H9 (cell line): ENCODE results near the gene ADAM8. TPM values are rescaled to one million over a fixed set of nuclear protein-coding genes. Genes with fewer than 3 reads are reported as not detected.

Source experiments
- DNase-seq: peaks from one replicate; pipeline ENCODE4 v3.0.0-alpha.2; 2017
- H2AFZ ChIP-seq: one replicate; pipeline ENCODE4 v1.6.1; 2013; ENCODE audit warnings: mild to moderate bottlenecking, low read length, control low read depth, moderate library complexity
- H2AK5ac ChIP-seq: 2 replicates; pipeline ENCODE4 v1.6.1; 2013; ENCODE audit warnings: low read length, control low read depth, mixed read lengths; ENCODE audit not compliant: insufficient read length
- H2BK120ac ChIP-seq: one replicate; pipeline ENCODE4 v1.6.1; 2013; ENCODE audit warnings: low read depth, mild to moderate bottlenecking, low read length, control low read depth, inconsistent platforms; ENCODE audit not compliant: poor library complexity, severe bottlenecking
- H2BK12ac ChIP-seq: 2 replicates; pipeline ENCODE4 v1.6.1; 2013; ENCODE audit warnings: low read length, control low read depth, mixed read lengths, low read depth; ENCODE audit not compliant: insufficient read length
- H2BK15ac ChIP-seq: 2 replicates; pipeline ENCODE4 v1.6.1; 2013; ENCODE audit warnings: low read depth, low read length, control low read depth
- H2BK20ac ChIP-seq: one replicate; pipeline ENCODE4 v1.6.1; 2013; ENCODE audit warnings: low read depth, mild to moderate bottlenecking, low read length, control low read depth, inconsistent platforms; ENCODE audit not compliant: poor library complexity, severe bottlenecking
- H2BK5ac ChIP-seq: 2 replicates; pipeline ENCODE4 v1.6.1; 2013; ENCODE audit warnings: low read length, control low read depth, mixed read lengths; ENCODE audit not compliant: insufficient read length
- H3K14ac ChIP-seq: 2 replicates; pipeline ENCODE4 v1.6.1; 2013; ENCODE audit warnings: low read length, control low read depth; ENCODE audit not compliant: insufficient read depth
- H3K18ac ChIP-seq: 2 replicates; pipeline ENCODE4 v1.6.1; 2013; ENCODE audit warnings: low read depth, mild to moderate bottlenecking, mixed read lengths, low read length, control low read depth; ENCODE audit not compliant: insufficient read length
- H3K23ac ChIP-seq: 2 replicates; pipeline ENCODE4 v1.6.1; 2013; ENCODE audit warnings: low read length, control low read depth, mixed read lengths, low read depth; ENCODE audit not compliant: insufficient read length
- H3K23me2 ChIP-seq: 2 replicates; pipeline ENCODE4 v1.6.1; 2013; ENCODE audit warnings: low read depth, mild to moderate bottlenecking, mixed read lengths, low read length, control low read depth; ENCODE audit not compliant: insufficient read length, poor library complexity, severe bottlenecking
- H3K27ac ChIP-seq: 2 replicates; pipeline ENCODE4 v1.5.1; 2013; ENCODE audit warnings: low read length, control low read depth, mixed read lengths, low read depth; ENCODE audit not compliant: insufficient read length
- H3K27me3 ChIP-seq: 2 replicates; pipeline ENCODE4 v1.6.1; 2013; ENCODE audit warnings: low read length, control low read depth, inconsistent platforms; ENCODE audit not compliant: insufficient read depth
- H3K4ac ChIP-seq: 2 replicates; pipeline ENCODE4 v1.6.1; 2013; ENCODE audit warnings: low read depth, mild to moderate bottlenecking, control low read depth, inconsistent platforms, low read length, moderate library complexity
- H3K4me1 ChIP-seq: 2 replicates; pipeline ENCODE4 v1.6.1; 2013; ENCODE audit warnings: low read length, control low read depth, inconsistent platforms; ENCODE audit not compliant: insufficient read depth
- H3K4me2 ChIP-seq: 2 replicates; pipeline ENCODE4 v1.6.1; 2013; ENCODE audit warnings: low read length, control low read depth, mixed read lengths; ENCODE audit not compliant: insufficient read length, insufficient read depth
- H3K56ac ChIP-seq: 2 replicates; pipeline ENCODE4 v1.6.1; 2013; ENCODE audit warnings: low read depth, mild to moderate bottlenecking, mixed read lengths, low read length, control low read depth; ENCODE audit not compliant: insufficient read length
- H3K79me1 ChIP-seq: 2 replicates; pipeline ENCODE4 v1.6.1; 2013; ENCODE audit warnings: low read depth, mild to moderate bottlenecking, moderate library complexity, low read length, control low read depth, inconsistent platforms; ENCODE audit not compliant: insufficient read depth, poor library complexity, severe bottlenecking
- H3K79me2 ChIP-seq: 2 replicates; pipeline ENCODE4 v1.6.1; 2013; ENCODE audit warnings: low read length, control low read depth, inconsistent platforms; ENCODE audit not compliant: insufficient read depth
- H3K9ac ChIP-seq: 2 replicates; pipeline ENCODE4 v1.6.1; 2013; ENCODE audit warnings: low read length, control low read depth, mixed read lengths; ENCODE audit not compliant: insufficient read length; ENCODE audit errors: extremely low read depth
- H3K9me3 ChIP-seq: one replicate; pipeline ENCODE4 v1.6.1; 2013; ENCODE audit warnings: low read depth, low read length, inconsistent platforms; ENCODE audit not compliant: control insufficient read depth
- H3T11ph ChIP-seq: one replicate; pipeline ENCODE4 v1.6.1; 2013; ENCODE audit warnings: mild to moderate bottlenecking, low read length, control low read depth, inconsistent platforms
- H4K20me1 ChIP-seq: one replicate; pipeline ENCODE4 v1.6.1; 2013; ENCODE audit not compliant: control insufficient read depth, insufficient read length, insufficient read depth
- H4K5ac ChIP-seq: 2 replicates; pipeline ENCODE4 v1.6.1; 2013; ENCODE audit warnings: low read depth, mild to moderate bottlenecking, mixed read lengths, low read length, control low read depth; ENCODE audit not compliant: insufficient read length
- H4K8ac ChIP-seq: replicated peaks from 2 replicates; pipeline ENCODE4 v1.6.1; 2013; ENCODE audit warnings: low read length, control low read depth, mixed read lengths, low read depth; ENCODE audit not compliant: insufficient read length
- H4K91ac ChIP-seq: 2 replicates; pipeline ENCODE4 v1.6.1; 2013; ENCODE audit warnings: low read depth, mild to moderate bottlenecking, moderate library complexity, mixed read lengths, low read length, control low read depth; ENCODE audit not compliant: insufficient read length
- H3K27ac Mint-ChIP-seq, 3 experiments: 2 replicates in 2 of 3; 3 replicates in 1 of 3; pipeline ENCODE4 v1.8.0; 2020 to 2021; ENCODE audit warnings: mixed read lengths in 3 of 3, mild to moderate bottlenecking in 1 of 3, moderate library complexity in 1 of 3
- H3K27me3 Mint-ChIP-seq: 2 replicates; pipeline ENCODE4 v1.8.0; 2021; ENCODE audit warnings: low read depth, mild to moderate bottlenecking, moderate library complexity, mixed read lengths
- H3K36me3 Mint-ChIP-seq, 3 experiments: 2 replicates in 2 of 3; 3 replicates in 1 of 3; pipeline ENCODE4 v1.8.0; 2020 to 2021; ENCODE audit warnings: low read depth in 3 of 3, mixed read lengths in 3 of 3; ENCODE audit not compliant: insufficient read depth in 1 of 3
- H3K4me1 Mint-ChIP-seq, 2 experiments: 2 replicates each; pipeline ENCODE4 v1.8.0; 2020; ENCODE audit warnings: mixed read lengths in 2 of 2
- H3K4me3 Mint-ChIP-seq, 2 experiments: 2 replicates in 1 of 2; 3 replicates in 1 of 2; pipeline ENCODE4 v1.8.0; 2020 to 2021; ENCODE audit warnings: mild to moderate bottlenecking in 2 of 2, mixed read lengths in 2 of 2, moderate library complexity in 1 of 2
- H3K9me3 Mint-ChIP-seq, 2 experiments: 2 replicates in 1 of 2; 3 replicates in 1 of 2; pipeline ENCODE4 v1.8.0; 2020; ENCODE audit warnings: mild to moderate bottlenecking in 2 of 2, mixed read lengths in 2 of 2, moderate library complexity in 1 of 2
- CTCF ChIP-seq: fragments of 200-600 bp; sonication (generic); conservative IDR thresholded peaks from 3 replicates; pipeline ENCODE4 v1.8.0; 2021; ENCODE audit warnings: antibody characterized with exemption, mild to moderate bottlenecking
- WGBS: extraction: QIAGEN DNeasy Blood & Tissue Kit; methylation state at CpG from one replicate; pipeline ENCODE4 v1.1.7; 2013; ENCODE audit warnings: missing lambda C conversion rate, low lambda C conversion rate, mixed read lengths; ENCODE audit not compliant: insufficient read length; ENCODE audit errors: extremely low coverage; 5-methylcytosine and 5-hydroxymethylcytosine counted together
- total RNA-seq: library from RNA; stranded (reverse); gene quantifications from 2 replicates; pipeline ENCODE4 v1.2.1, GENCODE V29; 2021

ADAM8 gene
- total RNA-seq, 1 experiment from 2014 or later, result 5.4 TPM

DNA sequence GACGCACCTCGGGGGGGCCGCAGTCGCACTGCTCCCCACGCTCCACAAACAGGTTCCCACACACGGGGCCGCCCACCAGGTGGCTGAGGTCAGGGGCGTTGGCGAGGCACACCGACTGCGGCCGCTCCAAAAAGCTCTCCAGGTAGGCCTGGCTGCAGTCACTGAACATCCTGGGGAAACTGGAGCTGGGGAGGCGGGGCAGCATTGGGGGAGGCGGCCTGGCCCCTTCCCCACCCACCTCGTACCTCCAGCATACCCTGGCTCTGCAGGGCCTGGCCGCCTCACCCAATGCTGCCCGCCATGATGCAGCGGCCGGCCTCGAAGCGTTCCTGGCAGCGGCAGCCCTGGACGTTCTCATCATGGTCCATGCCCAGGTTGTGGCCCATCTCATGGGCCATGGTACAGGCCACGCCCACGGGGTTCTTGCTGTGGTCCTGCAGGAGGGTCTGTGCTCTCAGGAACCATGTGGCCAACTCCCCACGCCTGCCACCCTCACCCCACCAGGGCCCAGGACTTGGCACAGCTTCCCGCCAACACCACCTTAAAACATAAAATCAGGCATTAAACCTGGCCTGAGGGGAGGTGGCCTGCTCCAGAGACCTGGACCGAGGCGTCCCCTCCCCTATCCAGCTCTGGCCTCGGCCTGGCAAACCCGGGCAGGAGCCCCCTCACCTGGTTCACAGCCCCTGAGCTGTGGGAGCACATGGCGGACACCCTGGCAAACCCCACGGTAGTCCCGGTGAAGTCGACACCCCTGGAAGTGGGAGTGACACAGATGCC is 5.0 kb downstream of the ADAM8 start:
- no peaks in the 10 kb centered on the region for H3K79me1 ChIP-seq
- Mint-ChIP-seq H3K4me1 (peaks cover 0 to 7% of the 10 kb centered on the region in 2 experiments; a peak in 3 of 4 replicates), H3K4me3 (no peak overlapping the region), H3K27ac (no peak overlapping the region), H3K27me3 (peaks cover 11% of the 10 kb centered on the region), H3K36me3 (no peaks in the 10 kb centered on the region), H3K9me3 (no peaks in the 10 kb centered on the region)
- H3K79me2 ChIP-seq, result no peaks in the 10 kb centered on the region
- no peak overlapping the region for H3K56ac ChIP-seq
- H4K20me1 ChIP-seq, result no peaks in the 10 kb centered on the region
- H4K91ac ChIP-seq, result no peak overlapping the region
- H3K4ac ChIP-seq, result no peak overlapping the region
- no peak overlapping the region for H3K18ac ChIP-seq
- no peak overlapping the region for H2BK5ac ChIP-seq
- H2BK20ac ChIP-seq, result no peak overlapping the region
- H4K5ac ChIP-seq, result no peak overlapping the region
- H3K27ac ChIP-seq, result no peak overlapping the region
- no peak overlapping the region for H2BK15ac ChIP-seq
- H3K4me1 ChIP-seq, result no peaks in the 10 kb centered on the region
- H3T11ph ChIP-seq, result no peak overlapping the region
- no peak overlapping the region for H4K8ac ChIP-seq
- H2BK120ac ChIP-seq, result no peak overlapping the region
- H2AFZ ChIP-seq, result no peak overlapping the region
- H3K23me2 ChIP-seq, result peaks cover 6% of the 10 kb centered on the region
- no peak overlapping the region; the same call in 1 of the 2 replicates for H3K14ac ChIP-seq
- no peaks in the 10 kb centered on the region; the same call in 1 of the 2 replicates for H3K27me3 ChIP-seq
- no peak overlapping the region for H3K9ac ChIP-seq
- H3K23ac ChIP-seq, result no peak overlapping the region
- no peak overlapping the region for H2AK5ac ChIP-seq
- WGBS, result no CpG with 5 or more reads among the region's 35 CpGs
- DNase-seq, result no peak
- no peak overlapping the region for H2BK12ac ChIP-seq
- no peak for TF ChIP-seq CTCF
- no peak overlapping the region for H3K4me2 ChIP-seq
- H3K9me3 ChIP-seq, result no peaks in the 10 kb centered on the region
